Measurements from ENCODE around the gene CCDC188.

Gene CCDC188

DNA sequence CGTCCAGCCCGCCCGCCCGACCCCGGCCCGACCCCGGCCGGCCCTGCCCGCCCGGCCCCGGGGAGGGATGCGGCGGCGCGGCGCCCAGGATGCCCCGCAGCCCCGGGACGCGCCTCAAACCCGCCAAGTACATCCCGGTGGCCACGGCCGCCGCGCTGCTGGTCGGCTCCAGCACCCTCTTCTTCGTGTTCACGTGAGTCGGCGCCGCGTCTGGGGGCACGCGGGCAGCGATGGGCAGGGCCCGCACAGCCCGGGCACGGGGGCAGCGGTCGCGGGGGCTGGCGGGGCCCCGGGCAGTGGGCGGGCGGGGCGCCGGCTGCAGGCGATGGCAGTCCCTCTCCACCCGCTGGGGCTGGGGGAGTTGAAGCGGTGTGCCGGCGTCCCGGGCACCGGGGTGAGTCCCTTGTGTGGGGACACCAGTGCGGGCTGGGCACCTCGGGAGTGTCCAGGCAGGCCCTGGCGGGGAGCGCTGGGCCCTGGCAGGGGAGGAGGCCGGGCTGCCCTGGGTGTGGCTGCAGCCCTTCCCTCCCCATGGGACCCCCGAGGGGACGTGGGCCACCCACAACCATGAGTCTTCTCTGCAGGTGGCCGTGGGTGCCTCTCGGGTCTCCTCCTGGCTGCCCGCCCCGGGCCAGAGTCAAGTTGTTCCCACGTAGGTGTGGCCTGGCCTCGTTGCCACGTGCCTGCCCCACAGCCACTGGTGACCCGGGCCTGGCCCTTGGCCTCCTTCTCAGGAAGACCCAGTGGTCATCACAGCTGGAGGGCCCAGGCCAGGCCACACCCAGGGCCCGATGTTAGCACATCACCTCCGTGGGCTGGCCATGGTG, 18.8 kb downstream of the CCDC188 start:
- peak in 1 of 2 donors; percentile 21 for DNase-seq

DNA sequence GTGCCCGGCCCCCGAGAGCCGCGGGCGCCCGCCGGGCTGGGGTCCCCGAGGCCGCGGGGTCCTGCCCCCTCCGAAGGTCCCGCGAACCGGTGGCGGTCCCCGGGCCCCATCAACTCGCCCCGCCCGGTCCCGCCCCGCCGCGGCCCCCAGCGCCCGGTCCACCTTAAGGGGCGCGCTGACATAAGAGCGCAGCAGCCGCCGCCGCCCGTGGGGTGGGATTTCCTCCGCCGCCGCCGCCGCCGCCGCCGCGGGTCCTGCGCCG, 19.3 kb downstream of the CCDC188 start, which contains the start of gene ZDHHC8:
TSS of gene ZDHHC8 (plus strand) at position 208 of the 262 bp plus-strand sequence. CDS start 144 bp downstream, outside the sequence.
- DNase-seq = peak in 1 of 2 donors; percentile 42

DNA sequence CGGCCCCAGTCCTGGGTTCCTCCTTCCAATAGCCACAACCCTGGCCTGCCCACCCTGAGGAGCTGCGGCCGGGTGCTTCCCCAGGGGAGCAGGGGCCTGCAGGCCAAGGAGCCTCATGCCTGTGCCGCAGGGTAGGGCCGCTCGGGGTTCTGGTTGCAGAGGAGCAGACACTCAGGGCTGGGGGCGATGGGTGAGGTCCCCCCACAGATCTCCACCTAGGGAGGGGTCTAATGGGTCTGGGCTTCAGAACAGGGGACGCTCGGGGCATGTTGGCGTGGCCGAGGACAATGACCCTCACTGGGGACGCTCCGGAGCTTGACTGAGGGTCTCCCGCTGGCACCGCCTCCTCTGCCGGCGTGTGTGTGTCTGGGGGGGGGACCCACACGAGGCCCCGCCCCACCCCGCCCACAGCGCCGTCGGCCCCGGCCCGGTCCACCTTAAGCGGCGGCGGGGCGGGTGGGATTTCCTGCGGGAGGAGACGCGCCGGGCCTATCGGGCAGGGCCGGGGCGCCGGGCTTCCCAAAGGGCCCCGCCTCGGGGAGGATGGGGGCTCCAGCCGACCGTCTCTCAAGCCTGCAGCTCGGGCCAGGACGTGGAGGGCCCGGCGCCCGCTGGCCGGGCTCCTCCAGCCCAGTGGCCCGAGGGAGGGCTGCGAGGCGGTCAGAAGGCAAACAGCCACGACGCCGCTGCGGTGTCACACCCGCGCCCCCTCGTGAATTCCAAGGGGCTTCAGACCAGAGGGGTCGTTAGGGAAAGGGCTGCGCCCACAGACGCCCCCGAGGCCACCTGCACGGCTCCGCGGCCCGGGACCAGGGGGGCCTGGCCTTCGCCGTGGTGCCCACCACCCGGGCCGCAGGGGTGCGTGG, 19.9 kb downstream of the CCDC188 start:
- DNase-seq = peak; percentile 80 to 81

DNA sequence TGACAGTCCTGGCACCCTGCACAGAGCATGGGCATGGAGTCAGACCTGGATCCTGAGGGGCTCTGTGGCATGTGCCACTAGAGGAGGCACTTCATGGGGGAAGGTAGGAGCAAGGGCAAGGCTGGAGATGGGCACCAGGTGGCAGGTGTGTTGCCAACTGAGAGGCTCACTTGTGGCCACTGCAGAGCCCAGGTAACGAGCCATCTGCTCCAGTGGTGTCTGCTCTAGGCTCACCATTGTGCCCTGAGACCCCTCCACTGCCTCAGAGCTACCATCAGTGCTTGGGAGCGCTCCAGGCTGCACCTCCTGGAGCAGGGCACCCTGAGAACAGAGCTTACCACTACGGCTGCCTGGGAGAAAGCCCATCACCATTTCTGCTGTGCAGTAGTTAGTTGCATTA, 20.5 kb downstream of the CCDC188 start:
- peak in 1 of 2 donors; percentile 26 for DNase-seq

DNA sequence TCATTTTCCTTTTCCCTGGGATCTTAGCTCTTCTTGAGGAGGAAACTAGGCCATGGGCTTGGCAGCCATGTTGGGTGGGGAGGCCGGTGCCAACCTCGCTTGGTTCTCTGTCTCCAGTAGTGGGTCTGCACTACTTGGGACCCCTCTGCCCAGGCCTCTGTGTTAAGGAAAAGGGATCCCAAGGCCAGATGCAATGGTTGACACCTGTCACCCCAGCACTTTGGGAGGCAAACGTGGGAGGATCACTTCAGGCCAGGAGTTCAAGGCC, 21.2 kb downstream of the CCDC188 start:
- no peak for DNase-seq

DNA sequence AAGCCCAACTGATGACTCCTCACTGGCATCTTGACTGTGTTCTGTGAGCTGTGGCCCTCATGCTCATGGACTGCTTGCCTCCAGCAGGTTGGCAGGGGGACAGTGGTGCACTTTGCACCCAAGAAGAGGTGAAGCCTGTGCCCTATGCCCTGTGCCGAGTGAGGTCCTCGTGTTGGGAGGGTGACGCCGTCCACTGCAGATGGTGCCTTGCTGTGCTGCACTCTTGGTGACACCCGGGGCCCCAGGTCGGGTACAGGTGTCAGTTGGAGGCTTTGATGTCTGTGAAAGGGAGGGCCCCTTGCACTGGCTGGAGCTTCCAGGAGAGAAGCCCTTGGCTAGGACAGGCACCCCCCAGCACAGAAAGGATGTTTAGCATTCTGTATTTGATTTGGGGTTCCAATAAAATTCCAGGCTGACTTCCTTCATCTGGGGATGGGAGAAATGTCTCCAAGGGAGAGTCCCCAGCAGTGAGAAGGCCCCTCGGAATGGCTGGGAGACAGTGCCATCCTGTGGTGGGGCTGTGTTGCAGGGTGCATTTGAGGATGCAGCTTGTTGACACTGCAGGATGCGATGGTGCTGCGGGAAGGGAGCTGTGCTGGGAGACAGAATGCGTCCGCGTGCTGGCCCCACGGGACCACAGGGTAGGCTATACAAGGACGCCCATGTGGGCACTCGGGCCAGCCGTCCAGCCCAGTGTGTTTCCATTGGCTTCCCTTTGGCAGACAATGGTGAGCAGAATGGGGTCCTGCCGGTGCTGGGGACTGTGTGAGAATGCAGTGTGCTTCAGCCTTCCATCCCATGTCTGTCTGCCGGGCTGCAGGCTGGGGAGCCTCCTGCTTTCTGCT, 21.7 kb downstream of the CCDC188 start:
- DNase-seq = peak; percentile 46 to 66

DNA sequence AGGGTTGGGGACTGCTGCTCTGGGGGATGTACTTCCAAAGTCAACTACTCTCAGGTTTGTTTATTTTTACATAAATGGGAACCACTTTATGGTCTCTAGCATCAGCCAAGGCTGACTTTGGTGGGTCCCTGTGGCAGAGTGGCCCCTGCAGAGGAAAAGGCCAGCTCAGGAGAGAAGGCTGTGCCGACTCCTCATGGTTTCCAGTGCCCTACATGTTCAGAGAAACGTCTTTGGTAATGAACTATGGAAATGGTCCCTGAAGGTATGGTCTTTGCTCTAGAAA, 22.3 kb downstream of the CCDC188 start:
- no peak for DNase-seq

DNA sequence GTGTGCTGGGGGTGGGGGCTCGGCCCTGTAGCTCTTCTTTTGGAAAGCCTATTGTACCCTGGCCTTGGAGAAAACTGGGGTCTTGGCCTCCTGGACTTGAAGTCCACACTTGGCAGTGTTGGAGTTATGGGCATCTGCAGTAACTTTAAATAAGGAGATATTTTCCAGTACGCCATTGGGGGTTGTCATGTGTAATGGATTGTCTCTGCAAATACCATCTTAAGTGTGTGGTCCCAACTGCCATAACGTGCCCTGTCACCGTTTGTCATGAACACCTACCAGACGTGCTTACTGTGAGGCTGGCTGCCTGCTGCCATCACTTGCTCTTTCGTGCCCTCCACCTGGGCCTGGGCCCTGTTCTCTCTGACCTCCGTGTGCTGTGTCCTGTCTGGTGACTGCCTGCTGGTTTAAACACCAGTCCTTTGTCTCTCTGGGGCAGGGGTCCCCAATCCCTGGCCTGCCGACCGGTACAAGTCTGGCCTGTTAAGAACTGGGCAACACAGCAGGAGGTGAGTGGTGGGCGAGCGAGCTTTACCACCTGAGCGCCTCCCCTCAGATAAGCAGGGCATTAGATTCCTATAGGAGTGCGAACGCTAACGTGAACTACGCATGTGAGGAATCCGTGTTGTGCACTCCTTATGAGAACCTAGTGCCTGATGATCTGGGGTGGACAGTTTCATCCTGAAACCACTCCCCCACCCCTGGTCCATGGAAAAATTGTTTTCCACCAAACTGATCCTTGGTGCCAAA, 22.8 kb downstream of the CCDC188 start:
- no peak for DNase-seq

DNA sequence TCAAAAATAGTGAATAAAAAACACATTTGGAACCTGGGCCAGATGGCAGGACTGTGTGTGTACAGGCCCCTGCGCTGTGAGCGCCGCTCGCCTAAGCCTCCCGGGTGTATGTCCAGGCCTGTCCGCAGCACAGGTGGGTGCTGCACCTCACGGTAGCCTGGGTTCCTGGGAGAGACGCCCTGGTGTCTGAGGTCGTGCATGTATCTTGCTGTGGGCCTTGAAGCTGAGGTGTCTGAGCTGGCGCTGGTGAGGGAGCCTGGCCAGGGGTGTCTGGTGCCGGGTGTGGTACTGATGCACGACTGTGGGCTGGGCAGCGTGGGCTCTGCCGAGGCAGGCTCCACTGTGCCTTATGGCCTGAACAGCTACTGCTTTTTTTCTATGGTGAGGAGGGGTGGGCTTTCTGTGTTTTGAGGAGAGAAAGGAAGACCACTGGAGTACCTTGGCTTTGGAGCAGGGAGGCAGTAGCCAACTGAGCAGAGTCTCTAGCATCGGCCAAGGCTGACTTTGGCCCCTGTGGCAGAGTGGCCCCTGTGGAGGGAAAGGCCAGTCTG, 23.5 kb downstream of the CCDC188 start:
- DNase-seq = no peak

DNA sequence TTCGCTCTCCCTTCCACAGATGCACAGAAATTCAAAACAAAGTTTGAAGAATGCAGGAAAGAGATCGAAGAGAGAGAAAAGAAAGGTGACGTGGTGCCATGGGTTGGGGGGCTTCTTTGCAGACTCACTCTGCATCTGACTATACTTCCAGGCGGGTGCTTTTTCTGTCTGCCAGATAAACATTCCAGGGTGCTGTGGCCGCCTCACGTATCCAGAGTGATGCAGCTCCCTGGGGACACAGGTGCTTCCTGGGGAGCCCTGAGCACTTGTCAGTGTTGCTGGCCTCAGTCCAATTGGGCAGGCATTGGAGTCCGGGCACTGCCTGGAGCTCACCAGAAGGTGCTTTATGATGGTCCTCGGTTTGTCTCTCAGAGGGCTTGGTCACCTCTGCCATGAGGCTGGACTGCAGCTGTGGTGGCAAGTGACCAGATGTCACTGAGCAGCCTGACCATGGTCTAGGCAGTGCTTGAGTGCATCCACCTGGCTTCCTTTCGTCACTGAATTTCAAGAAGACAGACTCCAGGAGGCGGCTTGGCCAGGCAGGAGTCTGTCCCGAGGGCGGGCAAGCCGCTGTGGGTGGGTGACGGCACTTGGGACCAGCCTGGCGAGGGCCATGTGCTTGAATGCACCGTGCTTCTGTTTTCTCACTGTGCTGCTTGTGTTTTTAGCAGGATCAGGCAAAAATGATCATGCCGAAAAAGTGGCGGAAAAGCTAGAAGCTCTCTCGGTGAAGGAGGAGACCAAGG, 24.4 kb downstream of the CCDC188 start:
- no peak for DNase-seq

DNA sequence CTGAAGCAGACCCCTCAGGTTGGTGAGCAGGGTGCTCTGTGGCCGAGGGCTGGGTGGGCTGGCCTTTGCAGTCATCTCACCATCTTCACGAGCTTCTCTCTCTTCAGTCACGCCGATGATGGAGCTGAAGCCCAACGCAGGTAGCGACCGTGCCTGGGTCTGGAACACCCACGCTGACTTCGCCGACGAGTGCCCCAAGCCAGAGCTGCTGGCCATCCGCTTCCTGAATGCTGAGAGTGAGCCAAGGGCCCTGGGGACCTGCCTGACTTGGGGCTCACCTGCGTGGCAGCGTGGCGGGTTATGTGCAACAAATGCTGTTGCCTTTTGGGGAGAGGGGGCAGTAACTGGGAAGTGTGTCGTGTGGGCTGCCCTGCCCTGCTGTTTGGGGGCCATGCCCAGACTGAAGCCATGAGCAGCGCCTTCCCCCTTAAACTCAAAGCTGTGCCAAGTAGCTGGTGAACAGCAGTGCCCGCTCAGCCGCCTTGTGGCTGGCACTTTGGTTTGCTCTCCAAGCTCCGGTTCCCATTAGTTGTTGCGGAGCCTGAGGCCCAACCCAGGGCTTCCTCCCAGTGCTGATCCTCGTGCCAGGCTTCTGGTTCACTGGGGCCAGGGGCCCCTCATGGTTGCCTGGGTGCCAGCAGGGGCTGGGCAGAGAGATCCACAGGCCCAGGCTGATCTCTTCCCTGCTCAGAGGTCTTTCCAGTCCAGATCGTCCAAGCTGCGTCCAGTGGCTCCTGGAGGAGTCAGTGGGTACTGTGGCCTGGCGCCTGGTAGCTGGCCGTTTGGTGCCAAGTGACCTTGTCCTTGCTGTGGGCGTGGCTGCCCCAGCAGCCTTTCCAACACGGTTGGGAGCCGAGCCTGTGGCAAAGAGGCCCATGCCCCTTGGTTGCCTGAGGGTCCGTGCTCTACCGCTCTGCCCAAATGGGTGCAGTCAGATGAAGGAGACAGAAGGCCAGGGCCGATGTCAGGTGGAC, 25.4 kb downstream of the CCDC188 start:
- no peak for DNase-seq

DNA sequence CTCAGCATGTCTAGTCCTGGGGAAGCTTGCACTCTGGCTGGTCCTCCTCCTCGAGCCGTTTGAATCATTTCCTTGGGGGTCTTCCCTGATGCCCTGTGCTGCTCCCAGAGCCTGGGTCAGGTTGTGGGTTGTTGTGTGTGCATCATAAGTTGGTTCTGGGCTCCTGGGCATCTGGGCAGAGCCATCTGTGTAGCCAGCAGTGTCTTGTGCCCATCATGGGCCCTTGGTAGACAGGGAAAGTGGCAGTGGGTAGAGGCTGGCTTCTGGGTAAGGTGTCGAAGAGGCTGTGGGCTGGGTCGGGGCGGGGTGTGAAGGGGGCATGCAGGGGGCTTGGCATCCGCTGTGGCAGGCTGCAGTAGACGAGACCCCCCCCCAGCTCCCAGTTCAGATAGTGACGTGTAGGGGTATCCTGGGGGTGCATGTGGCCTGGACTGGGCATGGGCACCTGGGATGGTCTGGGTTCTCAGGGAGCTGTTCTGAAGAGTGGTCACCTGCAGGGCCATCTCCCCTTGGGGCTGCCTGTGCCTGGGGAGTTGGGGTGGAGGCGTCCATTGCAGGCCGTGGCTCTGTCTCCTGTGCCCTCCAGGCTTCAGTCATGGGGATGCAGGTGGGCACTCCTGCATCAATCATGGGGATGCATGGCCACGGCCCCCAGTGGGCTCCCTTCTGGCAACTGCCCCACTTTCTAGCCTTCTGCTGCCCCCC, 26.6 kb downstream of the CCDC188 start:
- no peak for DNase-seq

DNA sequence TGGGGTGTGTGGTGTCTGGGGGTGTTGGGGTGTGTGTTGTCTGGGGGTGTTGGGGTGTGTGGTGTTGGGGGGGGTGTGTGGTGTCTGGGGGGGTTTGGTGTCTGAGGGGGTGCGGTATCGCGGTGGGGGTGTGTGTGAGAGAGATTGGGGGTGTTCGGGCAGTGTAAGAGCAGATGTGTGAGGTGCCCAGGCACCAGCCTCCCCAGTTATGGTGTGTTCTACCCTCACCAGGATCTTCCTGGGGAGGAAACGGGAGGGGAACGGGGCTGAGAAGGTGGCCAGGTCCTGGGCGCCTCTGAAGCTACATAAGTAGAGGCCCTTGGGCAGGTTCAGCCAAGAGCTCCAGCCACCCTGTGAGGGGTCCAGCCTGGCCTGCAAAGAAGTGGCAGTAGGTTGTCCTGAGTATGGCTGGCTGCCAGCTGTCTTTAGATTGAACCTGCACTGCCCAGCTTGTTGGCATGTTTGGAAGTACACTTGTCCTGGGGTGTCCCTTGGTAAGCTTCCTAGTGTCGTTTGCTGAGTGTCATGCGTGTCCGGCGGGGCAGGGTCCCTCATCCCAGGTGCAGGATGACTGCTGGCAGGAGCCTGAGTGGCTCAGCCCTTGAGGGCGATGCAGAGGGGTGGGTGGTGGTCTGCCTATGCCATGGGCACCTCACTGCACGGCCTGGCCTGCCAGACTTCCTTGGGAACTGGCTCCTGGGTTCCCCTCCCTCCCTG, 27.3 kb downstream of the CCDC188 start:
- no peak for DNase-seq

DNA sequence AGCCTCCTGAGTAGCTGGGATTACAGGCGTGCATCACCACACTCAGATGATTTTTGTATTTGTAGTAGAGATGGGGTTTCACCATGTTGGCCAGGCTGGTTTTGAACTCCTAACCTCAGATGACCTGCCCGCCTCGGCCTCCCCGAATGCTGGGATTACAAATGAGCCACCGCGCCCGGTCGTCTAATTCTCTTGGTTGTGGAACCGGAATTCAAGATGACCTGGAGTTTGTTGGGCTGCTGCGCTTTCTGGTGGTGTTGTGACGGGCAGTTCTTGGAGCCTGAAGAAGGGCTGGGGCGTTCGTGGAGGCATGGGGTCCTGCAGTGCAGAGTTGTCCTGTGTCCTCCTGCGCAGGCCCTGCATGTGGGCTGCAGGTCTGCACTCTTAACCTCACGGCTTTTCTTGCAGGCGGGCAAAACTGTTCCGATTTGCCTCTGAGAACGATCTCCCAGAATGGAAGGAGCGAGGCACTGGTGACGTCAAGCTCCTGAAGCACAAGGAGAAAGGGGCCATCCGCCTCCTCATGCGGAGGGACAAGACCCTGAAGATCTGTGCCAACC, 28.9 kb downstream of the CCDC188 start:
- DNase-seq = no peak

DNA sequence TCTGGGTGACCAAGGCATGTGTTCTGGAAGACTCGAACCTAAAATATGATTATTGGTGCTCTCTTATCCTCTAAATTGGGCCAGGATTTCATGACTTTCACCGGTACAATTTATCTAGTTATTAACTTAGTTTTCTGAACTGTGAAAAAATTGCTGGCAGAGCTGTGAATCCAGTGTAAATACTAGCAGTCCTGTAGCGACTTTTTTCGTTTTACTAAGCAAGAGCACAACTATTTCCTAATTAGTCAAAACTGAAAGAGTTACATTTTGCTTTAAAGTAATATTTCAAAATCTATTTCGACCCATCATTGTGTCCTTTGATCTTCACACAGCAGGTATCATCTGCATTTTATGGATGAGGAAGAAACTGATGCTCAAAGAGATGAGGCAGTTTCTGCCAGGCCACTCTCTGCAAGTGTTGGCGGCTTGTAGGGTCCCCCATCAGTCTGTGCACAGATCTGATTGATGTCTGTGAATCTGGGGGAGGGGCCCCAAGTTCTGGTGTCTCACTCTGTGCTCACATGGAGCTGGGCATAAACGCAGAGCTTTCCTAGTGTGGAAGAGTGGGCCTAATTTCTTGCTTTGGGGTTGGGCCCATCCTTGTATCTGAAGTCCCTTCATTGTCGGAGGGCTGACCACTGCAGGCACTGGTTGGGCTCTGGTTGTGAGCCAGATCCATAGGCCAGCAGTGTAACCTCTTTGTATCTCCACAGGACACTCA, 32.4 kb downstream of the CCDC188 start:
- DNase-seq = no peak

DNA sequence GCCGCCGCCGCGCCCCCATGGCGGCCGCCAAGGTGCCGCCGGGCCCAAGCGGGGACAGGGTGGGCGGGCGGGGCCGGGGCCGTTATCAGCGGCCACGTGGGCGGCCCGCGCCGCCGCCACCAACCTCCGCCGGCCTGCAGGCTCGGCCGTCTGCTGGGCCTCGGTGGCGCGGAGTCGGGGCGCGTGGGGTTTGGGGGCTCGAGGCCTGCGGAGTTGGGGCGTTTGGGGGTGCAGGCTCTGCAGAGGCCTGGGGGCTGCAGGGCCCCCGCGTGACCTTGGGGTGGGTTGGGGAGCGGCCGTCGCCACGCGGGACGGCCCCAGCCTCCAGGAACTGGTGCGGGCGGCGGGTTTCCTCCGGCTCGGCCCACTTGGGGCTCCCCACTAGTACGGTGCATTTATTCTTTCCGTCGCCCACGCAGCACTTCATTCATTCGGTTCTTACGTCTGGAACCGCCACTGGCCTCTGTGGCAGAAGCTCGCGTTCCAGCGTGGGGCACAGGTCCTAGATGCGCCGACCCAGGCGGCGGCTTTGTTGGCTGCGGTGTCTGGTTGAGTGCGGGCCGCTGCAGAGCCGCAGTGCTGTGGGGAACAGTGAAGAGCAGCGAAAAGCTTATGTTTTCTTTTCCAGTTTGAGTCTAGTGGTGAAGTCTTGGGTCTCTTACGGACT, 33.1 kb downstream of the CCDC188 start:
- peak; percentile 33 to 54 for DNase-seq

DNA sequence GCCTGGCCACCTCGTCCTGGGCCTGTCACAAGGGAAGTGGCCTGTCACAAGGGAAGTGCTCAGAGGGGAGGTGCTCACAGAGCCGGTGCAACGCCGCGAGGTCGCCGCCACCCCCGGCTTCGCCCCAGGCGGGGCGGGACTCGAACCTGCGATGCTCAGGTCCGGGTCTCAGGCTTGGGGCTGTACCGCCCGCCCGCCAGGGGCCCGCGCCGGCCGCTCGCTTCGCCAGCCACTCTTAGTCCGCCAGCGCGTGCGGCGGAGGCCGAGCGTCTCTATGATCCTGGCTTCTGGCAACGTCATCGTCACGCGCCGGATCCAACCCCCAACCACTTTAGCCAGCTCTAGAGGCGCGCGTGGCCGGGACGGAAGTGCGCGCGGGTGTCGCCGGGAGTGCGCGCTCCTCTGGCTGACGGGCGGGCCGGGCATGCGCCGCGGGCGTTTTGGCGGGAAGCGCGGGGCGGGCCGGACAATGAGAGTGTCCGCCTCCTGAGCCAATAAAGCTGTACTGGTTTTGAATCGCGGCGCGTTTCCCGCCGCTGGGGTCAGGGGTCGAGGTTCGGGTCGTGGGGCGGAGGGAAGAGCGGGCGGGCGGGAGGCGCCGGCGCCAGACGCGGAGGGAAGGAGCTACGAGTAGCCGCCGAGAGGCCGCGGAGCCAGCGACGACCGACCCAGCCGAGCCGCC, 33.8 kb downstream of the CCDC188 start, which contains the start of gene TRMT2A:
TSS of gene TRMT2A (minus strand) at position 276 of the 682 bp plus-strand sequence. CDS start 320 bp downstream, outside the sequence.
- DNase-seq = peak; percentile 97

All from CD4-positive, alpha-beta T cell treated with Interleukin-4 for 1 hour (primary cell).